NCI-H774 (cell line): Measurements from ENCODE around the gene MORN1.

Experiments
- DNase-seq: peaks from one replicate; lab custom pipeline; 2025; lab: John Stamatoyannopoulos, UW

MORN1 gene

DNA sequence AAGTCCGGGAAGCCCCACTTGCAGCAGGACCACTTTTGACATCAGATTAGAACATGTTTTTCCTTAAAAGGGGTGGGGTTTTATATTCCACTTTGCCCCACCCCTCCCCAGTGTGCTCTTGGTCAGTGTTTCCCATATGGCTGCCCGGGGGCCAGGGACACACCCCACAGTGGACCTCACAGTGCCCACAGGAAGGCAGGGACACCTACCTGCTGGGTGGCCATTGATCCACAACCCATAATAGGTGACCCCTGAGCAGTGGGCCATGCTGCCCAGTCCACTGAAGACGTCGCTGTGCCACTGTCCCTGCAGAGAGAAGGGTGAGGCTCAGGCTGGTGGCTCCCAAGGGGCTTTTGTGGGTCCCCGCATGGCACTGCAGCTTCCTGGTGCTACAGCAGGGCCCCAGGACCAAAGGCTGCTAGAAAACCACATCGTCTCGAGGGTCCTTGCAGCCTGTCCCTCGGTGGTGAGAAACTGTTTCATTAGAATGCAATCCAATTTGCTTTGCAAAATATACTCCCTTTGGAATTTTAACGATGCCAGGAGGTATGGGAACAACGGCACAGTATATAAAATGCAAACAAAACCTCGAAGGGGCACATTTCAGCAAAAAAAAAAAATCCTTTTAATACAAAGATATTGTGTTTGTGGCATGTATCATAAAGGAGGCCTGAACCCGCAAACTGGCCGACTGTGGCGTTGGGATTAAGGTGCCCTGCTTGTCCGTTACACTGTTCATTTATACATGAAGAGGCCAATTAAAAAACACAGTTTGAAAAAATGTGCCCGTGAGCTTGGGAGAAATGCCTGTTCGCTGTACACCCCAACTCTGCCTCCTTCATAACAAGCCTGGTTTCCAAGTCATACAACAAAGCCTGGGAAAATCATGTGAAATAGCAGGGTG, 16.9 kb downstream of the MORN1 start:
- DNase-seq = no peak

DNA sequence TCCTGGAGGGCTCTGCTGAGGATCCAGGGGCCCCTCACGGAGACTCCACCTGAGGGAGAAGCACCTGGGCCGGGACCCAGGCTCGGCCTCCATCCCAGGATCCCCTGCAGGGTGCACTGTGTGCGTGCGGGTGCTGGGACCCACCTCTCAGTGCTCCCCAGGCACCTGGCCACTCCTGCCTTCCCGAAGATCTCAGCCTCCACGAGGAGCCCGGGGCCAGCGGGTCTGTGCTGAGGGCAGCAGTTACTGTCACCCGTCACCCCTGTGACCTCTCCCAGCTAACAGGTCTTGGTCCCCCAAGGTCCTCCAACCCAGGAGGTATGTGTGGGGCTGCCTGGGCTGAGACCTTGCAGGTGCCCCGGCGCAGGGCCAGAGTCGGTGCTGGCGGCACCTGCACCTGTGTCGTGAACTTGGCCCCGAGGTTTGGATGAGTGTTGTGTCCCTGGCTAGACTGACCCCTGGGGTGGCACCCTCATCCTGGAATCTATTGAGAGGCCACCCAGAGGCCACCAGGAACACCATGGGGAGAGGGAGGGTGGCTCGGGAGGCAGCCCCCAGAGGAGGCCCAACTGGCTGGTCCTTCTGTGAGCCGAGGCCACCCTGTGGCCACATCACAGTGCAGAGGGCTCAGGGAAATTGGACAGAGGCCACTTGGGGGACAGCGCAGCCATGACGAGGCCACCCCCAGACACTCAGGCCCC, 17.7 kb downstream of the MORN1 start:
- DNase-seq = no peak

DNA sequence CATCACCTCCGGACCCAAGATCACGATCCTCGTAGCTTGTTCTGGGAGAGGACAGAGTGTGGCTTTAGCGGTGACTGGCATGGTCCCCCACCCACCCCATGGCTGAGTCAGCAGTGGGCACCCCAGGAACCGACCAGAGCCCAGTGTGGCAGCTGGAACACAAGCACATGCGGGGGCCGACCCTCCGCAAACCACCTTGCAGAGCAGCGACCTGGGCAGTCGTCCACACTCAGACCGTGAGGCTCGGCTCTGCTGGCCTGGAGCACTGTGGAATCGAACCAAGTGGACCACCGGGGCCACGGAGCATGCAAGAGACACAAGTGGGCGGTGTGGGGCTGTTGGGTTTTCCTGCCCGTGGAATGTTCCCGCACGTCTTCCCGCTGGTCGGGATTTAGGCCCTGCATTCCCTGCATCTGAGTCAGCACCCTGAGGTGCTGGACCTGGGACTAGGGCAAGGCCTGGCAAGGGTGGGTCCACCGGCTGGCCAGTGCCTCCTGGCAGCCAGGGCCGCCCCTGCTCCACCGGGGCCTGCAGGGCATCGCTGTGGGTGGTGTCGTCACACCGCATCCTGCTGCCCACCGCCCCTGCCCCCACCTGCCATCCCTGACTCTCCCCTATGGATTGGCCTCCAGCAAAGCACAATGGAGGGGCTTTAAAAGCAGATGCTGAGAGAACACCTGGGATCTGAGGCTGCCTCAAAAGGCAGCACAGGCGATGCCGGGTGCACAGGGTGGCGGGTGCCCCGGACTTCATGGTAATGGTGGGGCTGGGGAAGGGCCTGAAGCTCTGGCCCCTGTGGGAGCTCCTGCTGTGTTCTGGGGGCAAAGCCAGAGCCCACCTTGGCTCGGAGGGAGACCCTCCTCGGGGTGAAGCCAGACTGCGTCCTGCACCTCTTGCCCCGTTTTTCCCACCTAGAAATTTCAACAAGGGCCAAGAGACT, 18.5 kb downstream of the MORN1 start:
- DNase-seq = no peak

DNA sequence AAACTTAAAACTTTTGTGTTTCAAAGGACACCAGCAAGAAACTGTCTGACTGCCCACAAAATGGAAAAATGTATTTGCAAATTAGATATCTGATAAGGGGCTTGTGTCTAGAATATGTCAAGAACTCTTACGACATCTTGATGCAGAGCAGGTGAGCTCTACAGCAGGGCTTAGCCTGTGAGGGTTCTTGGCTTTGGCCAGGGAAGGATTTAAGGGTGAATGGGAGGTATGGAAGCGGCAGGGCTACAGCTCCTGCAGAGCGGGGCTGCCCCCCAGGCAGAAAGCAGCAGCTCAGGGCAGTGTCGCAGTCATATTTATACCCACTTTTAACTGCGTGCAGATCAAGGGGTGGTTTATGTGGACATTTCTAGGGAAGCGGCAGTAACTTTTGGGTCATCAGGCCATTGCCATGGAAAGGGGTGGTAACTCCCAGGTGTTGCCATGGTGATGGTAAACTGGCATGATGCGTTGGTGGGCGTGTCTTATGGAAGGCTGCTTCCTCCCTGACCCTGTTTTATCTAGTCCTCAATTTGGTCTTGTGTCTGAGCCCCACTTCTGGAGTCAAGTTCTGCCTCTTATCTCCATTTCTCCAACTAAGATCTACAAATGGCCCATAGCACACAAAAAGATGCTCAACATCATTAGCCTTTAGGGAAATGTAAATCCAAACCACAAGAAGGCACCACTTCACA, 23.2 kb downstream of the MORN1 start:
- DNase-seq = no peak

DNA sequence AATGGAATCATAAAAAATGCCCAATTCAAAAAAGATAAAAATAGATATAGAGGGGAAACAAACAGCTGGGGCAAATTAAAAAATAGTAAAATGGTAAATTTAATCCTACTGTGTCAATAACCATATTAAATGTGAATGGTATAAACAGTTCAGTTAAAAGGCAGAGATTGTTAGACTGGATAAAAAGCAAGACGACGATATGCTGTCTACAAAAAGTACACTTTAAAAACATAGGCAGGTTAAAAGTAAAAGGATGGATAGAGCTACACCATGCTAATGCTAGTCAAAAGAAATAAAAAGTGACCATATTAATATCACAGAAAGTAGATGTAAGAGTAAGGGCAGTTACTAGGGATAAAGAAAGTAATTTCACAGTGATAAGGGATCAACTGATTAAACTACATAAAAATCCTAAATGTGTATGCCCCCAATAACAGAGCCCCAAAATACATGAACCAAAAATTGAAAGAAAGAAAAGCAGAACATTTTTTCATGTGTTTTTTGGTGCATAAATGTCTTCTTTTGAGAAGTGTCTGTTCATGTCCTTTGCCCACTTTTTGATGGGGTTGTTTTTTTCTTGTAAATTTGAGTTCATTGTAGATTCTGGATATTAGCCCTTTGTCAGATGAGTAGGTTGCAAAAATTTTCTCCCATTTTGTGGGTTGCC, 27.4 kb downstream of the MORN1 start:
- no peak for DNase-seq

DNA sequence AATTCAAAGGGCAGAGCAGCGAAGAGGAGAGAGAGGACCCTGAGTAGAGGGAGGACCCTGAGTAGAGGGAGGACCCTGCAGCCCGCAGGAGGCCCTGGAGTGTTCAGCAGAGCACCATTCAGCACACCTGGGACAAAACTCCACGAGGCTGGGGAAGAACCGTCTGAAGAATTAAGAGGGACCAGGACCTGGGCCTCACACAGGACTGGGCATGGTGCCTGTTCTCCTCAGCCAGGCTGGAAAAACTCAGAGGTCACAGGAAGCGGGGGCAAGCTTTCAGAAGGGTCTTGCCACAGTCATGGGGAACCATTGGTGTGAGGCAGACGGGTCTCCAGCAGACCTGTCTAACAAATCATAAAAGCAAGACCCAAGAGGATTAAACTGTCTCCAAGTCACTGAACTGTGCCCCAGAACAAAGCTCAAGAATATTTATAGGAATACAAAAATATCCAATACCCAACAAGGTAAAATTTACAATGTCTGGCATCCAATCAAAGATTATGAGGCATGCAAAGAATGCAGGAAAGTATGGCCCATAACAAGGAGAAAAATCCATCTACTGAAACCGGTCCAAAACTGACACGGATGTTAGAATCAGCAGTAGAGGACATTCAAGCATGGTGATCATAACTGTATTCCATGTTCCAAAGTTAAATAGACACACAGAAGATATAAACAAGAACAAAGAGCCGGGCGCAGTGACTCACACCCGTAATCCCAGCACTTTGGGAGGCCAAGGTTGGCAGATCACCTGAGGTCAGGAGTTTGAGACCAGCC, 30.6 kb downstream of the MORN1 start:
- DNase-seq = no peak

DNA sequence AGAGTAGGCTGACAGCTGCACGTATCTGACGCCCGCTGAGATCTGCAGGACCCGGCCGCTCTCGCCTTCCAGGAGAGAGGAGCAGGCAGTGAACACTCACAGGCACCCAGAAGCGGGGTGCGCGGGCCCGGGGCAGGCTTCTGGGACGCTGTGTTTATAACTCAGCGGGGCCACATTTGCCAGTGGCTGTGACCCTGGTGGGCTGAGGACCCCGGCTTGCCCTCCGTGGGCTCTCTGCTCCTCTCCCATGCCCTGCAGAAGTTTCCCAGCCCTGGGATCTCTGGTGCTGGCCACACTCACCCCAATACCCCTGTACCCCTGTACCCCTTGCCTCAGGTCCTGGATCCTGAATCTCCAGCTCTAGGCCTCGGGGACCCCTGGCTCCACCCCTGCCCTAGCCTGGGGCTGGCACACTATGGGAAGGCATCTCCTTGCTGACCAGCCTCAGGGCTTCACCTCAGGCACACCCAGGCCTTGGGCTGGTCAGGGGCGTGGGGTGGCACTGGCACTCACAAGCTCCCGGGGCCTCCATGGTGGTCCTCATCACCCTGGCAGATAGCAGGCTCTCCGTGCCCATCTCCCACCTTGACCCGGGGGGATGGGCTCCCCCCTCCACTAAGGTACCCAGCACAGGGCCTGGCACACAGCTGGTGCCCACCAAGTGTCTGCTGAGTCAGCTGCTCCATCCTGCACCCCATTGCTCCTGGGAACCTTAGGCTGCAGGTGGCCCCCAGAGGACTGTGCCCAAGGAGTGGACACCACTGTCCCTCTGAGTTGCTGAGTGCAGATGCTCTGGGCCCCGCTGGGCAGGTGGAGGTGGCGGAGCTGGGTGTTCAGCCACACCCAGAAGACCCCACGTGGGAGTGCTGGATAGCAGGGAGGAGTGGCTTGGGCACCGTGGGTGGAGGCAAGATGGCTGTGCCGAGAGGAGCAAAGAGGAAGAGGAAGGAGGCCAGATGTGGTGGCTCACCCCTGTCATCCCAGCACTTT, 32.4 kb downstream of the MORN1 start:
- no peak for DNase-seq

DNA sequence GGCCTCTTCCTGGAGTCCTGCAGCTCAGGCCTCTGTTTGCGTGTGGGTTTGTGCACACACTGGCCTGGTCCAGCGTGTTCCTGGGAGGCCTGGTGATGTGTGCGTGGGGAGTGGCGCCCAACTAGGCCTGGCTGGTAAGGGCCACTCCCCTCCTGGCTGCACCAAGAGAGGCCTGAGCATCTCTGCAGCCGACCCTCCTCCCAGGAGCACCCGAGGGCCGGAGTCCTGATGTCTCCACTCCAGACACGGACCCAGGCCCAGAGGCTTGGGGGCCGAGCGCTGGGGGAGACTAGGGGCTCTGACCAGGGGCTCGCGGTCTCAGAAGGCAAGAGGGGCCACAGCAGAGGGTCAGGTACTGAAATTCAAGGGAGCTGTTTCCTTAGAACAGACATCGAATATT, 33.3 kb downstream of the MORN1 start:
- no peak for DNase-seq

DNA sequence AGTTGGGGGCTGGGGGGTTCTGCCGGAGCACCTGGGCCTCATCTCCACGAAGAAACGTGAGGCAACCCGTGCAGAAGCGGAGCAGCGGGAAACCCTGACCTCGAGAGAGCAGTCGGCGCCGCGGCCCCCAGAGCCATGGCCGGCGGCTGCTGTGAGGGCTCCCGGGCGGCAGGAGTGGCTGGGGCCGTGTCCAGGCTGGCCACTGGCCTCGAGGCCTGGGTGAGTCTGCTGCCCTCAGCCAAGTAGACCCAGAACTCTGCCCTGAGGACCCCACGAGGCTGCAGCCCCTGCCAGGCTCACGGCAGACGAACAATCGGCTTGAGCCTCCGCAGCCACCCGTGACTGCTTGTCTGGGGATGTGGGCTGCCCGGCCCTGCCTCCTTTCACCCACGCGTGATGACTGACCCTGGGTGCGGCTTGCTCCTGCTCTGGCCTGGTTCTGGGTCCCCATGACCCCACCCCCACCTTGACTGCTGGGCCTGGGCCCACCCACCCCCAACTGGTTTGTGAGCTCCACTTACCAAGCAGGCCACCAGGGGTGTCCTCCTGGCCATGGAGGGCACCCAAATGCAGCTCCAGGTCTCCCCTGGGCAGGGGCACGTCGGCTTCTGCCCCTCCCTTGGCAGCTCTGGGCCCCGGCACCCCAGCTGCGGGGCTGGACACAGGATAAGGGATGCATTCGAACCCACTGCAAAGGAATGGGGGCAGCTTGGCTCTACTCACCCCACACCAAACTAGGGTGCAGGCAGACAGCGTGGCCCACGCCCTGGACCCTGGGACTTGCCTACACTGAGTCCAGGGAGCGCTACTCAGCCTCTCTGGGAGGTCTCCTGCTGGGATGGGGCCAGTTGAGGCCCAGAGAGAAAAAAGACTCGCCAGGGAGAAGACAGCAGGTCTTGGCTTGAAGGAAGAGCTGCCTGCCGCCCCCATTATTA, 34.2 kb downstream of the MORN1 start:
- DNase-seq = no peak

DNA sequence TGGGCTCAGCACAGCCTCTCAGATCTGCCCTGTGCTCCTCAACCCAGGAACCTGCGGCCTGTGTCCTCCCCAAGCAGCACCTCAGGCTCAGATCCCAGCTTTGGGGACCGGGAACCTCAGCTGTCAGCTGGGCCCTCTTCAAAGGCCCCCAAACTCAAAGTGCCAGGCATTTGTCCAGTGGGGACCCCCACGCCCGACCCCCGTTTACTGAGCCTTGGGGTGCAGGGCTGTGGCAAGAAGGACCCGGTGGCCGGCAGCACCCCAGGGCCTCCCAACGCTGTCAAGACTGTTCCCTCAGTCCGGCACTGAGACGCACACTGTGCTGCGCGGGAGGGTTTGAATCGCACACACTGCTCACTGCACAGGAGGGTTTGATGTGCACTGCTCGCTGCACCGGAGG, 35.0 kb downstream of the MORN1 start:
- DNase-seq = no peak

DNA sequence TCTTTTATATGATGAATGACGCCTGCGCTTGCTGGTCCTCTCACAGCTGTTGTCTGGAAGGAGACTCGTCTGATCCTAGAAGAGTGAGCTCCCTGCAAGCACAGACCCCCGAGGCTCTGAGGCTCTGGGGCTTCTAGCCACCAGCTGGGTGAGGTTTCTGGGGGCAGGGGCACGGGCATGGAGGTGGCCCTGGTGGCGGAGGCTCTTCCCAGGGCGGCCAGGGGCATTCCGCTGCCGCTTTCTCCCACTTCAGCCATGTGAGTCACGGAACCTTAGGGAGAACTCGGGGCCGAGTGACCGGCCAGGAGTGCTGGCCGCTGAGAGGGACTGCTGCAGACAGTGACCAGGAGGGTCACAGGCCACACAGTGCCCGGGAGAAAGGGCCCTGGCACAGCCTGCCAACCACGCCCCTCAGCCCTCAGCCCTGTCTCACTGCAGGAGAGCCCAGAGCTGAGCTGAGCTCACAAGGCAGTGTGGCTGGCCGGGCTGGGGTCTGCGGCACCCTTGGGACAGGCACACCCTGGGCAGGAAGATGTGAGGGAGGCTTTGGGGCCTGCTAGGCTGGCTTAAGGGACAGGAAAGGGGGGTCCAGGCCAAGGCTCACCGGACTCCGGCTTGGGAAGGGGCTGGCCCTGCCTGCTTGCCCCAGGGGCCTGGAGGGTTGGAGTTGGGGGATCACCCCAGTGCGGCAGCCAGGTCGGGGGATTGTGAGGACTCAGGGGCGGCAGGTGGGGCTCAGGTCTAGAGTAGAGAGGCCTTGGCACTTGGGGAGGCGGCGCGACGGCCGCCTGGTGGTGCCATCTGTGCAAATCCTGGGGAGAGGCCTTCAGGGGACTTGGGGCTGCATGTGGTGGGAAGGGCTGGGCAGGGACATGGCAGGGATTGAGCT, 35.7 kb downstream of the MORN1 start:
- no peak for DNase-seq

DNA sequence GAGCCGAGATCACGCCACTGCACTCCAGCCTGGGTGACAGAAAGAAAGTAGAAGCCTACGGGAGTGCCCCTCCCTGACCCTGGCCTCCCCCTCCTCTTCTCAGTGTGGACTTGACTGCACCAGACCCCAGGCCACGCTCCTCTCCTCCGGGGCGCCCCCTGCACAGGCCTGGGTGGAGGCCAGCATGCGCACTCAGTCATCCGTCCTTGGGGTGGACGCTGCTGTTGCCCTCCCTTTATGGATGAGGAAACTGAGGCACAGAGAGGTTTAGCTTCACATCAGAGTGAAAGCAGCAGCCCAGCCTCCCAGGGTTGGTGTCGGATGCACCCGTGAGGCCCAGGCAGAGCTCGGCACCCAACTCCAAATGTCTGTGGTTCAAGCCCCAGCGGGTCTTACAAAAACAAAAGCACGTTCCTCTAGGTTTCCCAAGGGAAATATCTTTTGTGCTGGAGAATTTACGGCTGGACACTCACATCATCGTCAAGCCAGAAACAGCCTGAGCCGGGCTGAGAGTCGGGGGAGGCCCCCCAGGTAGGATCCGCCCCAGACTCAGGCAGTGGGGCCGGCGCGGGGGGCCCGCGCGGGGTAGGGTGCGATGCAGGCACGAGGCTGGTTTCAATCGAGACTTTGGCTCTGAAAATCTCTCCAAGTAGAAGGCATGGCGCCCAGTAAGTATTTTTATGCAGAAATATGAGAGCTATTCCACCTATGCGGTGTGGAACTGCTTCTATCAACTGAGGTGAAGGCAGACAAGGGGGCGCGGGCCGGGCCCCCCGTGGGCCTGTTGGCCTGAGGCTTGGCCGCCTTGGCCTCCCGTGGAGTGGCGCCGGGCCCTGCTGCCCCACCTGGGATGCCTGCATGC, 36.6 kb downstream of the MORN1 start:
- DNase-seq = no peak

DNA sequence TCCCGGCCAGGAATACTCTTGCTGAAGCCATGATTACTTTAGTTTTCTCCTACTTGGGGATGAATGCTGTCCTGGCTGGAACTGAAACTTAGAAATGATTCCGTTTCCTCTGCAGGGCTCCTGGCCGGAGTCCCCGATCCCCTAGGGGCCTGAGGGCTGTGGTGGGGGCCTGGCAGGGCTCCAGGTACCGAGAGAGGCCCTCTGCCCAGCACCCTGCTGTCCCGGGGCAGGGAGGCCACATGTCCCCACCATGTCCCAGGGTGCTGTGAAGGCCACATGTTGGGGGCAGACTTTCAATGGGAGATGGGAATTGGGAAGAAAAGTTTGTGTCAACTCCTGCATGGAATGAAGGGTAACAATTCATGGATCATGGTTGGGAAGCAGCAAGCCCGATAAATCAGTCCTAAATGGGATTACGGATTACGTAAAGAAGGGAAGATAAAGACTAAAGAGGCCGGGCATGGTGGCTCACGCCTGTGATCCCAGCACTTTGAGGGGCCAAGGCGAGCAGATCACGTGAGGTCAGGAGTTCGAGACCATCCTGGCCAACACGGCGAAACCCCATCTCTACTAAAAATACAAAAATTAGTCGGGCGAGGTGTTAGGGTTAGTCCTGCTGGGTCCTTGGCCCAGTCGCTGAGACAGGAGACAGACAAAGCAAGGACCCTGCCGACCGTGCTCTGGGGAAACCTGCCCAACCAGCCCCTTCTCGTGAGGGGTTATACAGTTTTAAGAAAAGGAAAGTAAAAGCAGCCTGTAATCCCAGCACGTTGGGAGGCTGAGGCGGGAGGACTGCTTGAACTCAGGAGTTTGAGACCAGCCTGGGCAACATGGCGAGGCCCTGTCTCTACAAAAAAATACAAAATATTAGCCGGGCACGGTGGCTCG, 37.6 kb downstream of the MORN1 start:
- DNase-seq = no peak

DNA sequence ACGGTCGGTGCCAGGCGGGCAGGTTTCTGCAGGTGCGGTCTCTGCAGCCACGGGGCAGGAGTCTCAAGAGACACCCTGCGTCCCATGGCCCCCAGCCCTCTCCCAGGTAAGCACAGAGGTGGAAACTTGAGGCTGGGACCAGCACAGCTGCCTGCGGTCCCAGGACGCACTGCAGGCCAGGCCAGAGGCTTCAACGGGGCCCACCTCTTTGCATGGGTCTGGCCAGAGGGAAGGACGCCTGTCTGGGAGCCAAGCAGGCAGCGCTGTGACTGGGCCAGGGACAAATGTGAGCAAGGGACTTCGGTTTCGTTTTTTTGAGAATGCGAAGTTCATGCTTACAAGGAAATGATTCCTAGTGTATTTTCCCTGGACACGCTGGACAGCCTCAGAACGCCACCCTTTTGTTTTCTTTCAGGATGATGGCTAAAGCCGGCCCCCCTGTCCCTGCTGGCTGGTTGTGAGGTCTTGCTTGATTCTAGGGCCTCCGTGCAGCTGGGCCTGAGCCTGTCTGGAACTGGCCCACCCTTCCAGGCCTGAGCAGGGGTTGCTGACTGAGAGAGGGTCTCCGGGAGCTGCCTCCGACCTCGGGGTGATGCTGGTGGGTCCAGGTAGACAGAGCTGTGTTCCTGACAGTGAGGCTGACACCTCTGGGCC, 38.3 kb downstream of the MORN1 start:
- DNase-seq = no peak
